Right lobe of liver (tissue), 6 donors: ENCODE data around the gene EWSR1. TPM values are rescaled to one million over a fixed set of nuclear protein-coding genes. Genes with fewer than 3 reads are reported as not detected.

Experiments used
- ATAC-seq, 4 donors: fragments of 200-7000 bp; cut with Tn5 transposase; one replicate each; pipeline ENCODE4 v1.9.1; 2020; ENCODE audit warnings: mild to moderate bottlenecking in 4 of 4, moderate library complexity in 4 of 4
- DNase-seq, 3 donors: peaks; one replicate each; pipeline ENCODE4 v3.0.0-alpha.2; 2020
- H3K27ac ChIP-seq, 3 donors: fragments of 200-600 bp; one replicate each; pipeline ENCODE4 v1.8.0; 2022
- H3K27me3 ChIP-seq, 2 donors: fragments of 200-600 bp; one replicate each; pipeline ENCODE4 v1.8.0; 2022
- H3K36me3 ChIP-seq, 4 donors: fragments of 200-600 bp; sonication (generic) in 1 of 4; one replicate each; pipeline versions ENCODE4 v1.5.1 to v1.8.0; 2017 to 2022; ENCODE audit warnings: control low read depth in 1 of 4
- H3K4me1 ChIP-seq, 4 donors: fragments of 200-600 bp; sonication (generic) in 1 of 4; one replicate each; pipeline versions ENCODE4 v1.5.1 to v1.8.0; 2017 to 2022; ENCODE audit warnings: control low read depth in 1 of 4
- H3K4me3 ChIP-seq, 3 donors: fragments of 200-600 bp; one replicate each; pipeline ENCODE4 v1.8.0; 2022
- H3K9me3 ChIP-seq, 4 donors: fragments of 200-600 bp; sonication (generic) in 1 of 4; one replicate each; pipeline versions ENCODE4 v1.5.1 to v1.8.0; 2017 to 2022; ENCODE audit warnings: control low read depth in 1 of 4
- CTCF ChIP-seq, 4 donors: fragments of 200-600 bp in 3 of 4; fragments of 450-650 bp in 1 of 4; IDR thresholded peaks; one replicate each; pipeline versions ENCODE4 v1.5.1 to v1.8.0; 2016 to 2022; ENCODE audit warnings: antibody characterized with exemption in 4 of 4, mild to moderate bottlenecking in 2 of 4
- POLR2A ChIP-seq: fragments of 450-650 bp; IDR thresholded peaks from one replicate; pipeline ENCODE4 v1.6.1; 2017; ENCODE audit warnings: antibody characterized with exemption, mild to moderate bottlenecking
- WGBS: methylation state at CpG from one replicate; pipeline ENCODE4 v1.1.6; 2018; ENCODE audit warnings: low coverage, low lambda C conversion rate; ENCODE audit not compliant: insufficient coverage; ENCODE audit errors: missing lambda C conversion rate; 5-methylcytosine and 5-hydroxymethylcytosine counted together
- intact Hi-C, 2 donors: fragments of 100-400 bp; cut with DNase I; formaldehyde crosslinking; loops; one replicate each; pipeline versions ENCODE4 v1.11.2 to v1.14.1; 2022
- total RNA-seq, 6 experiments: library from RNA; depleted of rRNA in 2 of 6; stranded (reverse); fragments of >200 nt in 2 of 6; fragmentation: NEBNext Ultra II Directional in 3 of 6; extraction: Animal tissue kit (Norgen Biotek cat#: 25700) in 3 of 6; gene quantifications; one replicate each; pipeline versions ENCODE4 v1.1.0 to v1.2.4, GENCODE V29; 2016 to 2023
- donor health status: DM: no; HTN: yes; CAD: no.
- donor health status: DM: no; HTN: no; CAD: no.
- donor health status: DM: no; HTN: no; CAD: no.
- donor health status: DM: no; HTN: yes; CAD: no.
- donor health status: DM: no; HTN: yes; CAD: no.

Gene EWSR1
- total RNA-seq, 6 experiments from 2014 or later = 75.0 to 112 (median 98.2) TPM

DNA sequence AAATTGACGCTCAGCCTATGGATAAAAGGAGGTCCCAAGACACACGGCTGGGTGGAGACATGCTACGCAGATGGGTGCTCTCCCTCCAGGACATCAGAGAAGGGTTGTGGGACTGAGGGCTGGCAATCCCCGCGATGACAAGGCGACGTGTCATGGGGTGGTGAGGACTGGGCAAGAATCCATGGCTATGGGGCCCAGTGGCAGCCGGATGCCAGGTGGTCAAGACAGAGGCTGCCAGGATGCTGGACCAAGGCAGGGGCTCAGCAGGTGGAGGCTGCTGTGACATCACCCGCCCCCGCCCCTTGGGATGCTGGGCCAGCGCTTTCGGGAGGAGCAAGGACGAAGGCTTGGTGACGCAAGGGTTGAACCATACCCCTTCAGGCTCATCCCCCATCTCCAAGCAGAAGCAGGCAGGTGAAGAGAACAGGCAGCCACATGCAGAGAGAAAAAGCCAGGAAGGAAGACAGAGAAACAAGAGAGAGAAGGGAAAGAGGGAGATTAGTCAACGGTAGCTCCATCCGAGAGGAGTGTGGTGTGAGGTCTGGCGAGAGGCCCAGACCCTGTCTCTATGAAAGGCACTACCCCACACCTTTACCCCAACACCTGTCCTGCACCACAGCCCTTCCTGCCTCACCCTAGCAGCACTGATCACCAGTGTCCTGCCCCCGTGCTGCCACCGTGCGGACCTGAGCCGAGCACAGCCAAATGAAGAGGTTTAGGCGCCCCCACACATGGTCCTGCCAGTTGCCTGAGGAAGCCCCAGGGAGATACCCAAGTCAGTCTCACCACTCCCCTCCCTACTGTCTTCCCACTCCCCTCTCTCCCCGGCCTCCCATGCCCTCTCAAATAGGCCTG, 71.5 kb downstream of the EWSR1 start:
- no peak for DNase-seq
- WGBS = 90% methylated on average over 11 of the region's 23 CpGs
- TF ChIP-seq POLR2A = no peak

DNA sequence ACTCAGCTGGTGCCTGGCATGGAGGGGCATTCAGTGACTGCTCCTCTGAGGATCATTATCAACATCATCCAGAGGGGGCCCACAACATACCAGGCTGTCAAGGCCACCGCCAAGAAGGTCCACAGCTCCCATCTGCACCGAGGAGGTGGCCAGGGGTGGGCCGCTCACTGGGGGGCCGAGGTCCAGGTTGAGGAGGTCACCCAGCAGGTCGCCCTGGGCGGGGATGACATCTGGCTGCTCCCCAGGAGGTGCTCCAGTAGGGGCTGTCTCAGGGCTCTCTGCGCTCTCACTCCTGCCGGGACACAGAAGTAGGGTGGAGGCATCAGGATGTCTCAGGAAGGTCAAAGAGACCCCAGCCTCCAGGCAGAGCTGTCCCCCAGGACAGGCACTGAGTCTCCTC, 72.5 kb downstream of the EWSR1 start:
- no peak for DNase-seq
- no peak for ATAC-seq

More for the DNA sequence above, 71.5 kb downstream of the EWSR1 start:
- no peaks in the 10 kb centered on the region for H3K9me3 ChIP-seq
- H3K4me1 ChIP-seq = peaks cover 0 to 46% (median 15%) of the 10 kb centered on the region in 4 donors
- peaks cover 9 to 41% (median 19%) of the 10 kb centered on the region in 4 donors for H3K36me3 ChIP-seq
- intact Hi-C loops = no loop called here
- H3K27me3 ChIP-seq = no peaks in the 10 kb centered on the region
- ATAC-seq = no peak
- no peak overlapping the region for H3K27ac ChIP-seq
- H3K4me3 ChIP-seq = no peak overlapping the region

GRCh38 chr22:29341056-29341848, 73.2 kb downstream of the EWSR1 start:
- TF ChIP-seq POLR2A = no peak
- no peak for TF ChIP-seq CTCF (IDR thresholded peaks at IDR 0.05)

More for the DNA sequence above, 72.5 kb downstream of the EWSR1 start:
- Histone ChIP-seq H3K36me3 (peaks cover 9 to 41% (median 19%) of the 10 kb centered on the region in 4 donors), H3K4me3 (no peak overlapping the region), H3K27ac (no peak overlapping the region), H3K27me3 (no peaks in the 10 kb centered on the region), H3K9me3 (no peaks in the 10 kb centered on the region), H3K4me1 (peaks cover 0 to 44% (median 11%) of the 10 kb centered on the region in 4 donors)
- intact Hi-C loops = no loop called here
- no CpG with 5 or more reads among the region's 8 CpGs for WGBS
- no peak for TF ChIP-seq CTCF (IDR thresholded peaks at IDR 0.05)
- no peak for TF ChIP-seq POLR2A

GRCh38 chr22:29341849-29342127, 73.7 kb downstream of the EWSR1 start:
- no peak for DNase-seq
- 94% methylated on average over 2 of the region's 2 CpGs for WGBS
- intact Hi-C loops = no loop called here
- no peaks in the 10 kb centered on the region for H3K27me3 ChIP-seq
- H3K4me1 ChIP-seq = peaks cover 0 to 45% (median 6%) of the 10 kb centered on the region in 4 donors
- H3K4me3 ChIP-seq = no peak overlapping the region
- peaks cover 9 to 37% (median 19%) of the 10 kb centered on the region in 4 donors for H3K36me3 ChIP-seq
- no peak for ATAC-seq
- no peaks in the 10 kb centered on the region for H3K9me3 ChIP-seq
- H3K27ac ChIP-seq = no peak overlapping the region
- no peak for TF ChIP-seq POLR2A
- TF ChIP-seq CTCF (IDR thresholded peaks at IDR 0.05) = no peak

More at GRCh38 chr22:29341056-29341848, 73.2 kb downstream of the EWSR1 start:
- H3K4me3 ChIP-seq = no peak overlapping the region
- DNase-seq (no peak), ATAC-seq (no peak)
- intact Hi-C loops = no loop called here
- H3K27me3 ChIP-seq = no peaks in the 10 kb centered on the region
- H3K9me3 ChIP-seq = no peaks in the 10 kb centered on the region
- H3K36me3 ChIP-seq = peaks cover 9 to 39% (median 19%) of the 10 kb centered on the region in 4 donors
- H3K4me1 ChIP-seq = peaks cover 0 to 44% (median 7%) of the 10 kb centered on the region in 4 donors
- no peak overlapping the region for H3K27ac ChIP-seq
- 100% methylated on average over 4 of the region's 25 CpGs for WGBS

GRCh38 chr22:29342177-29342576, 74.1 kb downstream of the EWSR1 start:
- Histone ChIP-seq H3K9me3 (no peaks in the 10 kb centered on the region), H3K27ac (no peak overlapping the region), H3K27me3 (no peaks in the 10 kb centered on the region), H3K4me1 (peaks cover 0 to 48% (median 6%) of the 10 kb centered on the region in 4 donors), H3K4me3 (no peak overlapping the region), H3K36me3 (peaks cover 9 to 38% (median 19%) of the 10 kb centered on the region in 4 donors)
- TF ChIP-seq CTCF (IDR thresholded peaks at IDR 0.05) (no peak), POLR2A (no peak)
- WGBS = 86% methylated on average over 4 of the region's 6 CpGs
- DNase-seq = no peak
- intact Hi-C loops = no loop called here
- ATAC-seq = no peak
